Colonic mucosa (tissue), 4 donors: Measurements from ENCODE around the gene PCSK5. TPM values are rescaled to one million over a fixed set of nuclear protein-coding genes. Genes with fewer than 3 reads are reported as not detected.

Experiments
- DNase-seq: peaks from one replicate; pipeline ENCODE4 v3.0.0-alpha.2; 2020
- H3K27ac ChIP-seq: fragments of 200-600 bp; one replicate; pipeline ENCODE4 v1.8.0; 2021
- H3K27me3 ChIP-seq: fragments of 200-600 bp; one replicate; pipeline ENCODE4 v1.8.0; 2021
- H3K36me3 ChIP-seq: fragments of 200-600 bp; one replicate; pipeline ENCODE4 v1.8.0; 2021
- H3K4me1 ChIP-seq: fragments of 200-600 bp; one replicate; pipeline ENCODE4 v1.8.0; 2021; ENCODE audit warnings: mild to moderate bottlenecking
- H3K4me3 ChIP-seq: fragments of 200-600 bp; one replicate; pipeline ENCODE4 v1.8.0; 2021
- H3K9ac ChIP-seq, 2 donors: one replicate each; pipeline ENCODE4 v1.7.0; 2013; ENCODE audit warnings: control low read depth in 2 of 2, low read depth in 2 of 2, low read length in 2 of 2
- H3K9me3 ChIP-seq: fragments of 200-600 bp; one replicate; pipeline ENCODE4 v1.8.0; 2021
- intact Hi-C: fragments of 100-400 bp; cut with DNase I; formaldehyde crosslinking; loops from one replicate; pipeline ENCODE4 v1.14.1; 2022
- total RNA-seq, 2 donors: library from RNA; stranded (reverse); fragmentation: NEBNext Ultra II Directional in 1 of 2; extraction: Animal tissue kit (Norgen Biotek cat#: 25700) in 1 of 2; gene quantifications; one replicate each; pipeline ENCODE4 v1.2.1, GENCODE V29; 2021
- TF ChIP-seq, protein P1 (sequence below): fragments of 200-600 bp; IDR thresholded peaks from one replicate; pipeline ENCODE4 v1.8.0; 2022; ENCODE audit warnings: antibody characterized with exemption, mild to moderate bottlenecking
- donor health status: healthy.
- donor health status: DM: no; HTN: no; CAD: no.
- donor health status: DM: no; HTN: no; CAD: no.

PCSK5 gene
- total RNA-seq, 2 donors from 2014 or later, result 36.7 to 55.3 TPM

DNA sequence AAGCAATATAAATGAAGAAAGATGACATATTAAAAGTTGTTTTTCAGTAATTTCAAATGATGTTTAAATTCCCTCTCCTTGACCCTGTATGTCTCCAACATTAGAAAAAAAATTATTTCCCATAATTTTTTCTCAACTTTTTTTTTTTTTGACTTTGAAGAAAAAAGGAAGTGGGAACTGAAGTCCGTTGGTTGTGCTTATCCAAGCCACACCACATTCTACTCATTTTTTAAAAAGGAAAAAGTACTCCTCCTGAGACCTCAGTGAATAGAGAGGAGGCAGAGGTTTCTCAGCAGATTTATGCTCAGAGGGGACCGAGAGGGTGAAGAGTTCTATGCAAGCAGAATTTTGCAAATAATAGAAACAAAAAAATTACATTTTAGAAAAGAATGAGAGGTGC lies 123.3 kb downstream of the PCSK5 start:
- intact Hi-C loops, result no loop called here
- no peak overlapping the region for H3K9ac ChIP-seq
- H3K4me1 ChIP-seq, result no peaks in the 10 kb centered on the region
- H3K27ac ChIP-seq, result no peak overlapping the region
- TF ChIP-seq, protein P1, sequence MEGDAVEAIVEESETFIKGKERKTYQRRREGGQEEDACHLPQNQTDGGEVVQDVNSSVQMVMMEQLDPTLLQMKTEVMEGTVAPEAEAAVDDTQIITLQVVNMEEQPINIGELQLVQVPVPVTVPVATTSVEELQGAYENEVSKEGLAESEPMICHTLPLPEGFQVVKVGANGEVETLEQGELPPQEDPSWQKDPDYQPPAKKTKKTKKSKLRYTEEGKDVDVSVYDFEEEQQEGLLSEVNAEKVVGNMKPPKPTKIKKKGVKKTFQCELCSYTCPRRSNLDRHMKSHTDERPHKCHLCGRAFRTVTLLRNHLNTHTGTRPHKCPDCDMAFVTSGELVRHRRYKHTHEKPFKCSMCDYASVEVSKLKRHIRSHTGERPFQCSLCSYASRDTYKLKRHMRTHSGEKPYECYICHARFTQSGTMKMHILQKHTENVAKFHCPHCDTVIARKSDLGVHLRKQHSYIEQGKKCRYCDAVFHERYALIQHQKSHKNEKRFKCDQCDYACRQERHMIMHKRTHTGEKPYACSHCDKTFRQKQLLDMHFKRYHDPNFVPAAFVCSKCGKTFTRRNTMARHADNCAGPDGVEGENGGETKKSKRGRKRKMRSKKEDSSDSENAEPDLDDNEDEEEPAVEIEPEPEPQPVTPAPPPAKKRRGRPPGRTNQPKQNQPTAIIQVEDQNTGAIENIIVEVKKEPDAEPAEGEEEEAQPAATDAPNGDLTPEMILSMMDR, result no peak
- no peaks in the 10 kb centered on the region for H3K27me3 ChIP-seq
- H3K36me3 ChIP-seq, result no peaks in the 10 kb centered on the region
- no peaks in the 10 kb centered on the region for H3K9me3 ChIP-seq
- no peak overlapping the region for H3K4me3 ChIP-seq
- DNase-seq, result no peak

DNA sequence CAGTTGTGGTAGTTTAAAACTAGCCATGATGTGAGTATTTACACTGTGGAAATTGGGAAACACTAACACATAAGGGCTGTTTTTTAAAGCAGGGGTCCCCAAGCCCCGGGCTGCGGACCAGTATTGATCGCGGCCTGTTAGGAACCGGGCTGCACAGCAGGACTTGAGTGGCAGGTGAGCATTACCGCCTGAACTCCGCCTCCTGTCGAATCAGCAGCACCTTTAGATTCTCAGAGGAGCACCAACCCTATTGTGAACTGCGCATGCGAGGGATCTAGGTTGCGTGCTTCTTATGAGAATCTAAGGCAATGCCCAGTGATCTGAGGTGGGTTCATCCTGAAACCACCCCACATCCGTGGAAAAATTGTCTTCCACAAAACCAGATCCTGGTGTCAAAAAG lies 127.8 kb downstream of the PCSK5 start:
- H3K27ac ChIP-seq, result no peak overlapping the region

DNA sequence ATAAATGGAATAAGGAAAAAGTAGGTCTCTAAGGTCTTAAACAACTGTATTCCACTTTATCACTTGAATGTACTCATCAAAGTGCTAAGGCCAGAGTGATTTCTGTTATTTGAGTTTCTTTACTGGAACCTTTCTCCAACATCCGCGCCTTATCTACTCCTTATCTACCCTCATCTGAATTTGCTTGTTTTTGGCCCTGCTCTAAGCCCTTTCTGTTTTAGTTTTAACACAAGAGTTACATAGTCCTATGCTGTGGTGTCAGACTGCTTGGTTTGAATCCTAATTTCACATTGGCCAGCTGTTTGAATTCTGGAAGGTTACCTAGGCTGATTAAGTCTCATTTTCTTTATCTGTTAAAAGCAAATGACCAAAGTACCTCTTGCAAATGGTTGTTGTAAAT lies 128.3 kb downstream of the PCSK5 start:
- TF ChIP-seq, protein P1, result no peak
- Histone ChIP-seq H3K27me3 (no peaks in the 10 kb centered on the region), H3K9ac (no peak overlapping the region), H3K4me1 (no peaks in the 10 kb centered on the region), H3K4me3 (no peak overlapping the region), H3K27ac (no peak overlapping the region), H3K36me3 (no peaks in the 10 kb centered on the region), H3K9me3 (no peaks in the 10 kb centered on the region)
- intact Hi-C loops, result no loop called here
- DNase-seq, result no peak

More for the DNA sequence above, 127.8 kb downstream of the PCSK5 start:
- Histone ChIP-seq H3K36me3 (no peaks in the 10 kb centered on the region), H3K4me3 (no peak overlapping the region), H3K4me1 (no peaks in the 10 kb centered on the region), H3K27me3 (no peaks in the 10 kb centered on the region), H3K9ac (no peak overlapping the region), H3K9me3 (no peaks in the 10 kb centered on the region)
- peak; percentile 36 for DNase-seq
- intact Hi-C loops, result no loop called here
- TF ChIP-seq, protein P1, result no peak

DNA sequence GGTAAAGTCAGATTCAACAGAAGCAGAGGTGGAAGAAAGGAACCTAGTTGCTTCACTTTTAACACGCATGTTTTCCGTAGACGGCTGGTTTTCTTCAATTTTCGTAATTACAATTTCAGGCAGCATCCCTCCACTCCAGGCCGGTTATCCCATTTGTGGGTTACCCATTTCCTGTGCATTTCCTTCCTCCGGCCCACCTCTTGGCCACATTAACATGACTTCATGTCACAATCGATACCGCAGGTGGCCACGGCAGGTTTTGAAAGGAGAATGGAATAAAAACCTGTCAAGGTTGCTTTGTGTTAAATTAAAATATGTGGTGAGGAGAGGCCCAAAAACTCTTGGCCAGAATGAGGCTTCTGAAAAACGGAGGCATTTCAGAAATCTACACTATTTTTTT lies 130.2 kb downstream of the PCSK5 start:
- Histone ChIP-seq H3K27ac (no peak overlapping the region), H3K9ac (no peak overlapping the region), H3K9me3 (no peaks in the 10 kb centered on the region)

DNA sequence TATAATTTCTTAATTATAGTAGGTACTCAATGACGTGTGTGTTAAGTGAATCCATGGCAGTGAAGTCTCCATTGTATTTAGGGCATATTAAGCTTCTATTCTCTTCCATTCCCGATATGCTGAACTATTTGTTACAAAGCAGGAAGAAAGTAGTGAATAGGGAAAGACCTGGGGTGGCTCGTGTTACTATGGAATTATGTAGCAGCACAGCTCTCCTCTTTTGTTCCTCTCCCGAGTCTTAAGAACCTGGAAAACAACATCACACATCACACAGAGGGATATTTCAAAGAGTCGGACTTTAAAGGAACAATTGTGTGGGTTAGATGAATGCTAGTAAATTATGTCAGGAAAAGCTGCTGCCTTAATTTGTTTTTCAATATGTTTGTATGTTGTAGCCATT lies 131.8 kb downstream of the PCSK5 start:
- Histone ChIP-seq H3K4me1 (no peaks in the 10 kb centered on the region), H3K4me3 (no peak overlapping the region), H3K9me3 (no peaks in the 10 kb centered on the region), H3K27me3 (no peaks in the 10 kb centered on the region), H3K9ac (no peak overlapping the region), H3K27ac (no peak overlapping the region), H3K36me3 (no peaks in the 10 kb centered on the region)
- no peak for DNase-seq
- intact Hi-C loops, result no loop called here
- TF ChIP-seq, protein P1, result no peak

More for the DNA sequence above, 130.2 kb downstream of the PCSK5 start:
- no peak overlapping the region for H3K4me3 ChIP-seq
- intact Hi-C loops, result no loop called here
- no peaks in the 10 kb centered on the region for H3K36me3 ChIP-seq
- TF ChIP-seq, protein P1, result no peak
- no peaks in the 10 kb centered on the region for H3K4me1 ChIP-seq
- no peak for DNase-seq
- no peaks in the 10 kb centered on the region for H3K27me3 ChIP-seq
